DMS53 treated with DMSO at 0.1 percent for 48 hours (cell line): ENCODE data around the gene PDE5A.
A peak's percentile ranks its signal among the peaks of the same experiment; 100 is the strongest.
"Not testable (repeated sequence)": the region's sequence is repeated elsewhere in the genome, so short reads cannot be mapped to it uniquely, and the experiment has no call there.

Source experiments
- DNase-seq: peaks from one replicate; lab custom pipeline; 2025; ENCODE audit not compliant: unreplicated experiment; lab: John Stamatoyannopoulos, UW

Gene PDE5A

DNA sequence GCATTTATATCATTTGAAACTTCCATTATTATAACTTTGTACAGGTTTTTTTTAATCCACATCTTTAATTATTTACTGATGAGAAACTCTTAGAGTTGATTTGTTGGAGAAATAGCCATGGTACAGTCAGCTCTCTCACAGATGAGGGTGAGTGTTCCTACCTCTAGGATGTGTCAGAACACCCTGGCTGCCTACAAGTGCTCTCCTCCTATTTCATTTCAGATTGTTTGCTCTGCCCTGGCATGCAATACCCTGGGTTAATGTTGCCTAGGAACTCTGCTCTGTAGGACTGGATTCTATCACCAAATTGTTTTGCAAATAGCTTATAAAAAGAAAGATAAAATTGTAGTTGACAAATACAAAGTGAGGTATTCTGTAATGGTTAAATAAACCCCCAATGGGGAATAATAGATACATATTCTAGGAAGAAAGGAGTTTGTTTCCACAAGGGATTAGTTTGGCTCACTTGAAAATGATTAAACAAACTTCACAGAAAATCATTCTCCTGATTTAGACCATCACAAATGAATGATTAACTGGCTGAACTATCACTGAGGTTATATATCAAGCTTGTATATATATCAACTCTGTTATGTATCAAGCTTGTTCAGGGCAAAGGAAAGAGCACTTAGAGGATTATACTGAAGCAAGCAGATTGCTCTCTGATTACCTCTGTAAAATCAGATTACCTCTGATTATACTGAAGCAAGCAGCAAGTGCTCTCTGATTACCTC, 150.0 kb downstream of the PDE5A start:
- DNase-seq, result peak; percentile 79

GRCh38 chr4:119477412-119478053, 151.1 kb downstream of the PDE5A start:
- no peak for DNase-seq

DNA sequence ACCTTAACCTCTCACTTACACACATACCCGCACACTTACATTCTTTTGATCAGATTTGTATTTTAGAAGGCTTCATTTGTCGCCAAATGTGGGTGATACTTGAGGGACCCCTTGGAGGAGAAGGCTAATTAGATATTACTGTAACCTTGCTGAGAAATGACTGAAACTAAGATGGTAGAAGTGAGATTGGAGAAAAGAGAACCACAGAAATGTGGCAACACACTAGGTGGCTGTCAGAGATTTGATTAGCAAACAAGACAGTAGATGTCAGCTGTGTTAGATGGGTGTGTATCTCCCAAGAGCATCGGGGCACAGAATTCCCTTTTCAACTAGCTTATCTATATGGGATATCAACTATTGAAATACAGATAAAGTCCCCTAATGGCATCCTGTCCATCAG, 157.3 kb downstream of the PDE5A start:
- no peak for DNase-seq

DNA sequence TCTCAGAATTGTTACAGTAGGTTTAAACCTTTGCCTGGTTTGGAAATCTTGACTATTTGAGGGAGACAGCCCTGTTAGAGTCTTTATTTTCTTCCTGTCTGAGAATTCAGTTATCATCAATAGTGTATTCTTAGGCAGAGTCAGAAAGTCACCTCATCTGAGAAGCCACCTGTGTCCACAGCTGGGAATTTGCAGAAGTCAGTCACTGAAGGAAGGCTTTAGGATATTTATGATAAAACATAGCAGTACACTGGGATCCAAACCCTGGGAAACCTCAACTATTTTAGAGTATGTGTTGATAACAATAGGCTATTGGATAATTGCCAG, 157.9 kb downstream of the PDE5A start:
- not testable (repeated sequence) for DNase-seq

DNA sequence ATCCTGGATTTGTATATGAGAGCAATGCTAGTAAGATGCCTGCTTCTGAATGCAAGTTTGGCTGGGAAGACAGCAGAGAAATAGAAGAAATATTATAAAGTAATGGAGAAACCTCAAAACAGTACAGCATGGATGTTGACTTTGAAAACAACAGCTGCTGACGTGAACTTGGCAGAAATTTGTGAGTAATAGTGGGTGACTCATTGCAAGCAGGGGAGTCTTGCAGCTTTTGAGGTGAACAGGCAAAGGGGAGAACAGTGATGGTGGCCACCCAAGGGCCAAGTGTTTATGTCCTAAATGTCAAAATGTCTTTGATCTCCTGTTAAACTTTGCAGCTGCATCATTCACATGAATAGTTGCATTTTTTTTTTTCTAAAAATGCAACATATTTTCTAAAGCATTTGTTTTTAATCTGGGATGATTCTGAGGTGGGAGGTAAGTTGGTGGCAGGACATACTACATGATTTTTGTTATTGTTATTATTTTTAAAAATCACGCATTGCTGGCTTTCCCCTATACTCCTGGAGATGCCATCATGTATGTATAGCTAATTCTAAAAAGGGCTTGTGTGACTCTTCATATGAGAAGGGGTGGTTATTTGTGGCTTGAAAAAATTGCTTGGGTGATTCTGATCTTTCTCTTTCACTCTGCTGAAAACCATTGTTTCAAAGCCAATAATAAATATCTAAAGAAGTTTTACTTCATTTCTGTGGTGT, 158.4 kb downstream of the PDE5A start:
- not testable (repeated sequence) for DNase-seq

- not testable (repeated sequence) for DNase-seq
Observed at GRCh38 chr4:119469039-119469438, 159.6 kb downstream of the PDE5A start.

DNA sequence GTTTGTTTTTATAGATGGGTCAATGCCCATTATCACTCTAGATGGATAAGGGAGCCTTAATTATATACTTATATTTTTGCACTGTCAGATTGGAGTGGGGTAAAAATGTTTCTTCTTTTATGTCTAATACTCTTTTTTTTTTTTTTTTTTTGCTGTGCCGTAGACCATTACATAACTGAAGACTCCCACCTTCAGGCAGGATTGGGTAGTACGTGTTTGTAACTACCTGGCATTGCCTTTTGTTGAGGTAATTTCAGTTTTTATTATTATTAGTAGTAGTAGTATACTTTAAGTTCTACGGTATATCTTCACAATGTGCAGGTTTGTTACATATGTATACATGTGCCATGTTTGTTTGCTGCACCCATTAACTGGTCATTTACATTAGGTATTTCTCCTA, 165.9 kb downstream of the PDE5A start:
- not testable (repeated sequence) for DNase-seq

DNA sequence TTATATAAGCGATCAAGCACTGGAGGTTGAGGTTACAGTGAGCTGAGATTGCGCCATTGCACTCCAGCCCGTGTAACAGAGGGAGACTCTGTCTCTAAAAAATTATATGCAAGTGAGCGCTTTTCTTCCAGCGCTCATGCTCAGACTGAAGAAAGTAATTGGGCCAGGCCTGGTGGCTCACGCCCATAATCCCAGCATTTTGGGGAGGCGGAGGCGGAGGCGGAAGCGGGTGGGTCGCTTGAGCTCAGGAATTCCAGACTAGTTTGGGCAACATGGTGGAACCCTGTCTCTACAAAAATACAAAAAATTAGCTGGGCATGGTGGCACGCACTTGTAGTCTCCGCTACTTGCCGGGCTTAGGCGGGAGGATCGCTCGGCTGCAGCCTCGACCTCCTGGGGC, 172.9 kb downstream of the PDE5A start:
- not testable (repeated sequence) for DNase-seq

DNA sequence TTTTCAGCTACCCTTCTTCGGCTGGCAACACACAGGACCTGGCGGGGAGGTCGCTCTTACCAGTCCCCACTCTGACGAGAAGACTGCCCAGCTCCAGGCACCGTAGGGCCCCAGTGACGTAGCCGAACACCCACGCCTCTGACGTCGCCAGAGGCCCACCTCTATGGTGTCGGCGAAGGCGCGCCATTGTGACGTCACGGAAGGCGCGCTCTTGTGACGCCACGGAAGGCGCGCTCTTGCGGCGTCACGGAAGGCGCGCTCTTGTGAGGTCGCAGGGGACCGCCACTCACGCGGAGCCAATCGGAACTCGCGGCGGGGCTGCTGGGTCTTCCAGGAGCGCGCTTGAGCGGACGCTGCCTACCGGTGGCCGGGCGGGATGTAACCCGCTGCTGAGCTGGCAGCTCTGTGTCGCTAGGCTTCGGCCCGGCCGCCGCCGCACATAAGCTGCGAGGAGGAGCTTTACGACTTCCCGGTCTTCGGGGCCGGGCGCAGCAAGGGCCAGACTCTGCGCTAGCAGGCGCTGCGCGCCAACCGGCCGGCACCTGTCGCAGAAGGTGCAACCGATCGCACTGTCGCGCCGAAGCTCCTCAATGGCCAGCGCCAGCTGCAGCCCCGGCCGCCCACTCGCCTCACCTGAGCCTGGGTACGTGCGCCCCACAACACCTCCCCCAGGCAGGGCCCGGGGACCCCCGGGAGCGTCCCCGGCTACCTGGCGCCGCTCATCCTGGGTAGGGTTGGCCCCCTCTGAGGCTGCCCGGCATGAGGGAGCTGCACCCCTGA, 173.9 kb downstream of the PDE5A start:
- DNase-seq, result peak; percentile 74

- not testable (repeated sequence) for DNase-seq
Observed at GRCh38 chr4:119454151-119454490, 174.5 kb downstream of the PDE5A start.

DNA sequence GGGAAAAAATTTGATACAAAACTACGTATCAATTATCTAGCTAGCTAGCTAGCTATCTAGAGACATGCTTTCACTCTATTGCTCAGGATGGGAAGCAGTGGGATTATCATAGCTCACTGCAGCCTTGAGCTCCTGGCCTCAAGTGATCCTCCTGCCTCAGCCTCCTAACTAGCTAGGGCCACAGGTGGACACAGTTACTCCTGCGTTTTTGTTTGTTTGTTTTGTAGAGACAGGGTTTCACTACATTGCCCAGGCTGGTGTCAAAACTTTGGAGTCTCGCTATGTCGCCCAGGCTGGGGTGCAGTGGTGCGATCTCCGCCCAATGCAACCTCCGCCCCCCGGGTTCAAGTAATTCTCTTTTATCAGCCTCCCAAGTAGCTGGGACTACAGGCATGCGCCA, 175.3 kb downstream of the PDE5A start:
- DNase-seq, result not testable (repeated sequence)

GRCh38 chr4:119449851-119450250, 178.8 kb downstream of the PDE5A start:
- DNase-seq, result not testable (repeated sequence)
